Measurements from ENCODE around the gene POLR1E. TPM values are rescaled to one million over a fixed set of nuclear protein-coding genes. Genes with fewer than 3 reads are reported as not detected.

Gene POLR1E
- total RNA-seq, 1 donor: 36.6 TPM

DNA sequence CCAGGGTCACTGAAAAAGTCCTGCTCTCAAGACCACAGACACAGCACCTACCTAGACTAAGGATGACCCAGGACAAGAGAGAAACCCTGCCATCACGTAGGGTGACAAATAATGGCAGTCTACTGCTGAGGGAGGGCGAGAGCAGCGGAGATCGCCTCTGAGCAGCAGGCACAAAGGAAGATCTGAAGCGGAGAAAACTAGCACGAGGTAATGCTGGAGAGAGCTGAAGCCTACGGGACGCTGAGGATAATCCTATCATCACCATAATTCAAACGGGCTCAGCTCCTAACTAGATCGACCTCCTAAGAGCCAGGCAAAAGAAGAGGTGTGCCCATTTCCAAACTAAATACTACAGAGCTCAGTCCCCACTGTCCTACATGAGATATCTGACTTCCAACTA lies 49.2 kb downstream of the POLR1E start:
- TF ChIP-seq, protein P1, sequence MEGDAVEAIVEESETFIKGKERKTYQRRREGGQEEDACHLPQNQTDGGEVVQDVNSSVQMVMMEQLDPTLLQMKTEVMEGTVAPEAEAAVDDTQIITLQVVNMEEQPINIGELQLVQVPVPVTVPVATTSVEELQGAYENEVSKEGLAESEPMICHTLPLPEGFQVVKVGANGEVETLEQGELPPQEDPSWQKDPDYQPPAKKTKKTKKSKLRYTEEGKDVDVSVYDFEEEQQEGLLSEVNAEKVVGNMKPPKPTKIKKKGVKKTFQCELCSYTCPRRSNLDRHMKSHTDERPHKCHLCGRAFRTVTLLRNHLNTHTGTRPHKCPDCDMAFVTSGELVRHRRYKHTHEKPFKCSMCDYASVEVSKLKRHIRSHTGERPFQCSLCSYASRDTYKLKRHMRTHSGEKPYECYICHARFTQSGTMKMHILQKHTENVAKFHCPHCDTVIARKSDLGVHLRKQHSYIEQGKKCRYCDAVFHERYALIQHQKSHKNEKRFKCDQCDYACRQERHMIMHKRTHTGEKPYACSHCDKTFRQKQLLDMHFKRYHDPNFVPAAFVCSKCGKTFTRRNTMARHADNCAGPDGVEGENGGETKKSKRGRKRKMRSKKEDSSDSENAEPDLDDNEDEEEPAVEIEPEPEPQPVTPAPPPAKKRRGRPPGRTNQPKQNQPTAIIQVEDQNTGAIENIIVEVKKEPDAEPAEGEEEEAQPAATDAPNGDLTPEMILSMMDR (IDR thresholded peaks at IDR 0.05; ENCODE audit: insufficient read depth, low read length): no peak
- H3K4me3 ChIP-seq (ENCODE audit: low read depth, low read length): no peak overlapping the region
- no peak for DNase-seq (ENCODE audit: low read depth)

DNA sequence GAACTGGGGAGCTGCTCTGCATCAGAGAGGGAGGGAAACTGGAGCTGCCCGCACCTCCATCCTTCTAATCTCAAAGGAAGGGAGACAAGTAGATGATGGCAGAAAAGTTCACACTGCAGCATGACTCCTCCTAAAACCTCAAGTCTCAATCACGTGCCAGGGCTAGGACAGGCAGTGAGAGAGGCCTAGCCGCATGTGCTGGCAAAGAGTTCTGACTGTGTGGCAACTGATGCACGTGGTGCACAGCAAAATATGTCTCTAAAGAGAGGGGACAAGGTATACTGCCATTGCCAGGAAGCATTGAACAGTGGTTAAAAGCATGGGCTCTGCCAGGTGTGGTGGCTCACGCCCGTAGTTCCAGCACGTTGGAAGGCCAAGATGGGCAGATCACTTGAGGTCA lies 52.4 kb downstream of the POLR1E start:
- TF ChIP-seq, protein P1 (IDR thresholded peaks at IDR 0.05; ENCODE audit: insufficient read depth, low read length): no peak
- no peak for DNase-seq (ENCODE audit: low read depth)
- no peak overlapping the region for H3K4me3 ChIP-seq (ENCODE audit: low read depth, low read length)

DNA sequence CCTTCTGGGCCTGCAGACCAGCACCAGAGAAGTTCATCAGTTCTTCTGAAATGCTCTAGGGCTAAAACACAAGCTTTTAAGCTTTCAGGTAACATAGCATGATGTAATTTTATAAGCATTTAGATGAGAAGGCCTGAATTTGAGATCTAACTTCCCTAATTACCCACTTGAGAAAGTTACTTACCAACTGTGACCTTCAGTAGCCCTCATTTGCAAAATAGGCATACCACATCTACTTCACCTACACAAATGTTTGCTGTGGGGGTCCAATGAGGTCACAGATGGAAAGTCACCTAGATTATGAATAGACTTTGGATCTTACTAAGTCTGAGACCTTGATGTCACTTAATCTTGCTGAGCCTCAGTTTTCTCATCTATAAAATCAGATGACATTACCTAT lies 53.9 kb downstream of the POLR1E start:
- TF ChIP-seq, protein P1 (IDR thresholded peaks at IDR 0.05; ENCODE audit: insufficient read depth, low read length): no peak
- DNase-seq (ENCODE audit: low read depth): no peak

DNA sequence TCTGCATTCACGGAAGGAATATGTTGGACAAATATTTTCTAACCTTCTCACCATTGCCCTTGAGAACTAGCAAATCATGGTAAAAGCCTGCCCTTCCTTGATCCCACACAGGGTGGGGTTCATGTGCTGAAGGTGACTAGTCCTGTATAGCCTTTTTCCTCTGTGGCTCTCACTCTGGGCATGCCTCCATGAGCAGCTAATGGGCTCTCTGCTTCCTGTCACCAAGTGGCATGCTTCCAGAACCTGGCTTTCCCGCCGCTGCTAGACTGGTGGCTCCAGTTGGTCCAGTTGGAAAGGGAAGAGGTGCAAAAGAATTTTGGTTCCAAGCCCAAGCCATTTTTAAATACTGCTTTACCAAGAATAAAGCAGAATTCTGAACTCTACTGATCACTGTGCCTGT lies 54.9 kb downstream of the POLR1E start:
- H3K4me3 ChIP-seq (ENCODE audit: low read depth, low read length): no peak overlapping the region
- no peak for DNase-seq (ENCODE audit: low read depth)

More for the DNA sequence above, 53.9 kb downstream of the POLR1E start:
- H3K4me3 ChIP-seq (ENCODE audit: low read depth, low read length): no peak overlapping the region

DNA sequence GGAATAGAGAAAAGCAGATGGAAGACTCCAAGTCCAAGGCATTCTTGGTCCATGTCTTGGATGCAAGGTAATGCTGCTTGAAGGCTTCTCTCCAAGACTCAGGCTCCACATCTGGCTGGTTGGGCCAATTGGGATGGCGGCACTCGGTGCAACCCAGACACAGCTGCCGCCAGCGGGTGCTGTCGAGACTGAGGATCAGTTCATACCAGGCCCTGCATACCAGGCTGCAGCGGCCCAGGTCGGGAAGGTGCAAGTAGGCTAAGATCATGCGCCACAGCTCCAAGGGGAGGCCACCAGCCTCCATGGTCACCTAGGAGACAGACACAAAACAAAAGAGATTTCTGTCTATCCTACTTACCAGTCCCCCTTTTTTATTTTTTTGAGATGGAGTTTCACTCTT lies 55.7 kb downstream of the POLR1E start:
- H3K4me3 ChIP-seq (ENCODE audit: low read depth, low read length): no peak overlapping the region
- no peak for DNase-seq (ENCODE audit: low read depth)
- TF ChIP-seq, protein P1 (IDR thresholded peaks at IDR 0.05; ENCODE audit: insufficient read depth, low read length): no peak

More for the DNA sequence above, 54.9 kb downstream of the POLR1E start:
- TF ChIP-seq, protein P1 (IDR thresholded peaks at IDR 0.05; ENCODE audit: insufficient read depth, low read length): no peak

DNA sequence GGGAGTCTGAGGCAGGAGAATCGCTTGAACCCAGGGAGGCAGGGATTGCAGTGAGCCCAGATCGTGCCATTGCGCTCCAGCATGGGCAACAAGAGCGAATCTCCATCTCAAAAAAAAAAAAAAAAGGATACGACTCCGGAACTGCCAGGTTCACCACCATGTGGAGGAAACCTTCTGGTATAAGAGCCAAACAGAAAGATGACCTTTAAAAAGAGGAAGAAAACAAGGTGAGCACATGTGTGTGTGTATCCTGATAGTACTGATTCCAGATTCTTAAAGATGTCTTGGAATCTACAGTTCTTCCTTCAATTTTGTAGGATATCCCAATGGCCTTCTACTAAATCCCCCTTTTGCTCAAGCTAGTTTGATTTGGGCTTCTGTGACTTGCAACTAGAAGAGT lies 56.7 kb downstream of the POLR1E start:
- TF ChIP-seq, protein P1 (IDR thresholded peaks at IDR 0.05; ENCODE audit: insufficient read depth, low read length): no peak
- H3K4me3 ChIP-seq (ENCODE audit: low read depth, low read length): no peak overlapping the region
- no peak for DNase-seq (ENCODE audit: low read depth)

DNA sequence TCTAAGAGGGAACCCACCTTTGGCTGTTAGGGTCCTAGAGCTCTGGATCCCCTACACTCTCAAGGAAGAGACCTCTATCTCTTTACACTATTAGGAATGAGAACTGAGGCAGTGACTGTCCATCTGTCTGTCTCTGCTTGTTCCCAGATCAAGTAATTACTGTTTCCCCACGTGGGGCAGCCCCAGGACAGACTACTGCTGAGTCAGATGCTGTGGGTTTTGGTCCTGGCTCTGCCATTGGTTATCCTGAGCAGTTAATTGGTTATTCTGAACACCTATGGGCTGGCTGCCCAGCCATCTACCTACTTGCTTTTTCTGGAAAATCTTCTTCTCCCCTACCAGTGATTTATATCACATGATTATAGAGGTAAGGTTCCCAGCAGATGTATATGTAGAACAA lies 57.1 kb downstream of the POLR1E start:
- no peak overlapping the region for H3K4me3 ChIP-seq (ENCODE audit: low read depth, low read length)
- TF ChIP-seq, protein P1 (IDR thresholded peaks at IDR 0.05; ENCODE audit: insufficient read depth, low read length): no peak
- no peak for DNase-seq (ENCODE audit: low read depth)
